ENCODE data around the gene PTK6. TPM values are rescaled to one million over a fixed set of nuclear protein-coding genes. Genes with fewer than 3 reads are reported as not detected.

The PTK6 gene
- total and polyA plus RNA-seq, 4 experiments from 2014 or later, result 0.31 to 0.59 TPM; not detected in 2

GRCh38 chr20:63568170-63568981 is 31.2 kb upstream of the PTK6 start:
- Histone ChIP-seq H3K9me3 (ENCODE audit: control insufficient read depth in 1 of 2, low read length in 2 of 2) (no peaks in the 10 kb centered on the region), H3K27ac (ENCODE audit: low read depth, low read length) (peak overlapping the region; percentile 24), H3K36me3 (ENCODE audit: insufficient read depth, low read length) (peaks cover 5% of the 10 kb centered on the region), H3K27me3 (ENCODE audit: insufficient read depth, low read length) (no peaks in the 10 kb centered on the region), H3K4me1 (ENCODE audit: insufficient read depth, low read length) (peaks cover 36% of the 10 kb centered on the region), H3K4me3 (ENCODE audit: low read length in 2 of 2) (peak overlapping the region; percentile 42 to 68)
- Mint-ChIP-seq H3K36me3 (no peaks in the 10 kb centered on the region), H3K27ac (peak overlapping the region in 4 of 7 donors; percentile 31 to 87 (median 71)), H3K4me1 (peaks cover 6 to 31% (median 18%) of the 10 kb centered on the region in 4 donors), H3K4me3 (peak overlapping the region; percentile 78 to 92 (median 84)), H3K27me3 (no peaks in the 10 kb centered on the region), H3K9me3 (no peaks in the 10 kb centered on the region)
- POLR2A ChIA-PET (ENCODE audit: partially characterized antibody), result interaction anchor here (1.1 to 2.9 kb wide), 12 partner anchors 11 to 172 kb away, joined by 4 to 17 read pairs (median 7); partner anchors contain the start of genes ARFRP1, GMEB2, PPDPF and PTK6
- intact Hi-C loops (cut with micrococcal nuclease), result no loop called here
- CTCF ChIA-PET (ENCODE audit: partially characterized antibody), result interaction anchor here (1.0 to 1.1 kb wide), 2 partner anchors 14 to 31 kb away, joined by 3 to 4 read pairs; partner anchors contain the start of gene PTK6
- peak in 2 of 5 donors; percentile 10 to 20 for DNase-seq

GRCh38 chr20:63567386-63568169 is 30.4 kb upstream of the PTK6 start:
- no peaks in the 10 kb centered on the region for H3K9me3 Mint-ChIP-seq
- DNase-seq, result peak; percentile 39 to 71 (median 57)
- peak overlapping the region; percentile 24 for H3K27ac ChIP-seq (ENCODE audit: low read depth, low read length)
- peak overlapping the region; percentile 78 to 92 (median 84) for H3K4me3 Mint-ChIP-seq
- H3K4me1 Mint-ChIP-seq, result peaks cover 6 to 31% (median 18%) of the 10 kb centered on the region in 4 donors
- no peaks in the 10 kb centered on the region for H3K9me3 ChIP-seq (ENCODE audit: control insufficient read depth in 1 of 2, low read length in 2 of 2)
- peaks cover 5% of the 10 kb centered on the region for H3K36me3 ChIP-seq (ENCODE audit: insufficient read depth, low read length)
- peak overlapping the region; percentile 42 to 68 for H3K4me3 ChIP-seq (ENCODE audit: low read length in 2 of 2)
- H3K27ac Mint-ChIP-seq, result peak overlapping the region in 5 of 7 donors; percentile 57 to 87 (median 60)
- POLR2A ChIA-PET (ENCODE audit: partially characterized antibody), result interaction anchor here (1.0 to 2.9 kb wide), 13 partner anchors 11 to 173 kb away, joined by 3 to 17 read pairs (median 7); partner anchors contain the start of genes ARFRP1, GMEB2, PPDPF and PTK6
- no peaks in the 10 kb centered on the region for H3K36me3 Mint-ChIP-seq
- intact Hi-C loops (cut with micrococcal nuclease), result loop anchor here (1.0 kb wide), 1 partner anchor 14 kb away; no protein-coding TSS in a partner anchor
- no peaks in the 10 kb centered on the region for H3K27me3 Mint-ChIP-seq
- peaks cover 28% of the 10 kb centered on the region for H3K4me1 ChIP-seq (ENCODE audit: insufficient read depth, low read length)
- no peaks in the 10 kb centered on the region for H3K27me3 ChIP-seq (ENCODE audit: insufficient read depth, low read length)
- CTCF ChIA-PET (ENCODE audit: partially characterized antibody), result interaction anchor here (1.1 kb wide), 1 partner anchor 14 kb away, joined by 4 read pairs; no protein-coding TSS in a partner anchor

- Mint-ChIP-seq H3K4me1 (peaks cover 6 to 31% (median 18%) of the 10 kb centered on the region in 4 donors), H3K27me3 (no peaks in the 10 kb centered on the region), H3K9me3 (no peaks in the 10 kb centered on the region), H3K27ac (peak overlapping the region in 2 of 7 donors; percentile 35 to 87), H3K4me3 (peak overlapping the region in 4 of 8 donors; percentile 63 to 92 (median 86)), H3K36me3 (no peaks in the 10 kb centered on the region)
- Histone ChIP-seq H3K27me3 (ENCODE audit: insufficient read depth, low read length) (no peaks in the 10 kb centered on the region), H3K27ac (ENCODE audit: low read depth, low read length) (no peak overlapping the region), H3K4me1 (ENCODE audit: insufficient read depth, low read length) (peaks cover 27% of the 10 kb centered on the region), H3K36me3 (ENCODE audit: insufficient read depth, low read length) (peaks cover 4% of the 10 kb centered on the region), H3K4me3 (ENCODE audit: low read length in 2 of 2) (no peak overlapping the region), H3K9me3 (ENCODE audit: control insufficient read depth in 1 of 2, low read length in 2 of 2) (no peaks in the 10 kb centered on the region)
- POLR2A ChIA-PET (ENCODE audit: partially characterized antibody), result interaction anchor here (1.0 to 2.9 kb wide), 12 partner anchors 10 to 141 kb away, joined by 3 to 17 read pairs (median 9); partner anchors contain the start of genes ARFRP1, GMEB2, PPDPF and PTK6
- intact Hi-C loops (cut with micrococcal nuclease), result loop anchor here (1.0 kb wide), 1 partner anchor 14 kb away; no protein-coding TSS in a partner anchor
- CTCF ChIA-PET (ENCODE audit: partially characterized antibody), result no interaction called here
- peak in 1 of 5 donors; percentile 18 for DNase-seq
These were observed 29.9 kb upstream of the PTK6 start for GRCh38 chr20:63567136-63567385.

- H3K36me3 Mint-ChIP-seq, result no peaks in the 10 kb centered on the region
- CTCF ChIA-PET (ENCODE audit: partially characterized antibody), result interaction anchor here (0.5 kb wide), 1 partner anchor 286 kb away, joined by 3 read pairs; no protein-coding TSS in a partner anchor
- H3K27me3 ChIP-seq (ENCODE audit: insufficient read depth, low read length), result no peaks in the 10 kb centered on the region
- POLR2A ChIA-PET (ENCODE audit: partially characterized antibody), result interaction anchor here (0.9 to 2.4 kb wide), 9 partner anchors 11 to 142 kb away, joined by 3 to 17 read pairs (median 7); partner anchors contain the start of genes ARFRP1, PPDPF and ZGPAT
- no peaks in the 10 kb centered on the region for H3K9me3 Mint-ChIP-seq
- intact Hi-C loops (cut with micrococcal nuclease), result loop anchor here (1.0 kb wide), 1 partner anchor 13 kb away; no protein-coding TSS in a partner anchor
- no peak for DNase-seq
- no peaks in the 10 kb centered on the region for H3K9me3 ChIP-seq (ENCODE audit: control insufficient read depth in 1 of 2, low read length in 2 of 2)
- peaks cover under 1% of the 10 kb centered on the region for H3K36me3 ChIP-seq (ENCODE audit: insufficient read depth, low read length)
- no peak overlapping the region for H3K27ac ChIP-seq (ENCODE audit: low read depth, low read length)
- peak overlapping the region in 1 of 7 donors; percentile 35 for H3K27ac Mint-ChIP-seq
- H3K4me1 Mint-ChIP-seq, result peaks cover 6 to 31% (median 18%) of the 10 kb centered on the region in 4 donors
- H3K4me3 Mint-ChIP-seq, result peak overlapping the region in 3 of 8 donors; percentile 63 to 92 (median 87)
- H3K4me3 ChIP-seq (ENCODE audit: low read length in 2 of 2), result no peak overlapping the region
- peaks cover 27% of the 10 kb centered on the region for H3K4me1 ChIP-seq (ENCODE audit: insufficient read depth, low read length)
- no peaks in the 10 kb centered on the region for H3K27me3 Mint-ChIP-seq
These were observed 29.4 kb upstream of the PTK6 start for GRCh38 chr20:63566395-63567135.

DNA sequence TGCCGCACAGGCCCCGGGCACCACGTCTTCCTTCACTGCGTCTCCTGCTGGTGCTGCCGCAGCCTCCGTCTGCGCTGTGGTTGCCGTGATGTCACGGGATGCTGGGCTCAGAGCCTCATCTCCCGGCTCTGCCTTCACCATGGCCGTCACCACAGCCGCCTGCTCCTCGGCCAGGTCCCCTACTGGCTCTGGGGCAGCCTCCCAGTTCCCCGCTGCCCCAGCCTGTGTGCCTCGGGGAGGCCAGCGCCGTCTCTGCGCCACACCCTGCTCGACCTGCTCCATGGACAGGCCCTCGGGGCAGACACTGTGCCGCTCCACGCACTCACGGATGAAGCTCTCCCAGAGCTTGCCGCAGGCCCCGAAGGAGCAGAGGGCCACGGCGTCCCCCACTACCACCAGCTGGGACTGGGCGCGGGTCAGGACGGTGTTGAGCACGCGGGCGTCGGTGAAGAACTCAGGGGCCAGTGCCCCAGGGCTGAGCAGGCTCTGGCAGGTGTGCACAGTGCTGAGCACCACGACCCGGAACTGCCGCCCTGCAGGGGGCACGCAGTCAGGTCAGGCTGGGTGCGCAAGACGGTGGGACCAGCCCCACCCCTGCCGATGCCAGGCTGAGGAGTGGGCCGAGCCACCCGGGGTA is 28.6 kb upstream of the PTK6 start:
- ChIA-PET CTCF (ENCODE audit: partially characterized antibody) (interaction anchor here (0.5 kb wide), 1 partner anchor 287 kb away, joined by 3 read pairs; no protein-coding TSS in a partner anchor), POLR2A (ENCODE audit: partially characterized antibody) (interaction anchor here (0.9 to 2.3 kb wide), 3 partner anchors 11 to 70 kb away, joined by 4 to 7 read pairs (median 6); no protein-coding TSS in a partner anchor)
- intact Hi-C loops (cut with micrococcal nuclease), result no loop called here
- no peak overlapping the region for H3K4me3 Mint-ChIP-seq
- no peaks in the 10 kb centered on the region for H3K27me3 ChIP-seq (ENCODE audit: insufficient read depth, low read length)
- peaks cover 27% of the 10 kb centered on the region for H3K4me1 ChIP-seq (ENCODE audit: insufficient read depth, low read length)
- H3K4me3 ChIP-seq (ENCODE audit: low read length in 2 of 2), result no peak overlapping the region
- H3K36me3 Mint-ChIP-seq, result peaks cover 0 to 1% of the 10 kb centered on the region in 2 donors
- H3K4me1 Mint-ChIP-seq, result peaks cover 6 to 31% (median 18%) of the 10 kb centered on the region in 4 donors
- no peaks in the 10 kb centered on the region for H3K9me3 Mint-ChIP-seq
- H3K36me3 ChIP-seq (ENCODE audit: insufficient read depth, low read length), result peaks cover 8% of the 10 kb centered on the region
- no peak for DNase-seq
- no peak overlapping the region for H3K27ac Mint-ChIP-seq
- no peaks in the 10 kb centered on the region for H3K27me3 Mint-ChIP-seq
- no peak overlapping the region for H3K27ac ChIP-seq (ENCODE audit: low read depth, low read length)
- H3K9me3 ChIP-seq (ENCODE audit: control insufficient read depth in 1 of 2, low read length in 2 of 2), result no peaks in the 10 kb centered on the region

DNA sequence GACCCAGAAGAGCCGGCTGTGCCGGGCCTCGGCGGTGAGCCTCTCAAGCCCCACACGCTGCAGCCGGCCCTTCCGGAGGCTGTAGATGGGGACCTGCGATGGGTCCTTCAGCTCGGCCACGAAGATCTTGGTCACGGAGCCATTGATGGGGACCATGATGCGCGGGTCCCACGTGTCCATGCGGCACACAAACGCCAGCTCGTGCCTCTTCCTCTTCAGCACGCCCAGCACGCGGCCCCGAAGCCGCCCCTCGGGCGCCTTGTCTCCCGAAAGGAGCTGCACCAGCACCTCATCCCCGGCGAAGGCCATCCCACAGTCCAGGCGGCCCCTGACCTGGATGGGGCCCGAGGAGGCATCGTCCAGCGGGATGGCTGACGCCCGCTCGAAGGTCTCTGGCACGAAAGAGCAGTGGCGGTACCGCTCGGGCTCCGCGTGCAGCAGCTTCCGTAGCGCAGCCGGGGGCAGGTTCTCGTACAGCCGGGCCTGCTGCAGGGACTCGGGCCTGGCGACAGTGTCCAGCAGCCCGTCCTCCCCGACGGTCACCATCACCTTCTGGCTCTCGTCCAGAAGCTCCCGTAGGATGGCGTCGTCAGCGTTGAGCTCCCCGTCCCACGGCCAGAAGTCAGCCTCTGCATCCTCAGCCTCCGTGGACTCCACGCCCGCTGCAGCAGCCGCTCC is 28.0 kb upstream of the PTK6 start:
- intact Hi-C loops (cut with micrococcal nuclease), result no loop called here
- Mint-ChIP-seq H3K9me3 (no peaks in the 10 kb centered on the region), H3K36me3 (peaks cover 3 to 5% of the 10 kb centered on the region in 2 donors), H3K4me1 (peaks cover 6 to 31% (median 18%) of the 10 kb centered on the region in 4 donors), H3K27me3 (no peaks in the 10 kb centered on the region), H3K4me3 (no peak overlapping the region), H3K27ac (no peak overlapping the region)
- ChIA-PET CTCF (ENCODE audit: partially characterized antibody) (no interaction called here), POLR2A (ENCODE audit: partially characterized antibody) (interaction anchor here (1.3 kb wide), 1 partner anchor 12 kb away, joined by 6 read pairs; no protein-coding TSS in a partner anchor)
- H3K27ac ChIP-seq (ENCODE audit: low read depth, low read length), result no peak overlapping the region
- H3K4me1 ChIP-seq (ENCODE audit: insufficient read depth, low read length), result peaks cover 27% of the 10 kb centered on the region
- peaks cover 14% of the 10 kb centered on the region for H3K36me3 ChIP-seq (ENCODE audit: insufficient read depth, low read length)
- DNase-seq, result no peak
- H3K27me3 ChIP-seq (ENCODE audit: insufficient read depth, low read length), result no peaks in the 10 kb centered on the region
- H3K9me3 ChIP-seq (ENCODE audit: control insufficient read depth in 1 of 2, low read length in 2 of 2), result no peaks in the 10 kb centered on the region
- H3K4me3 ChIP-seq (ENCODE audit: low read length in 2 of 2), result no peak overlapping the region
